ENCODE measurements around the gene DUSP1. TPM values are rescaled to one million over a fixed set of nuclear protein-coding genes. Genes with fewer than 3 reads are reported as not detected.

Gene DUSP1
- total and polyA plus RNA-seq, 9 of the 15 experiments (the other 6 are each of a cell fraction or from before 2014, with no cell fraction given) = 2.1 to 14.2 (median 8.5) TPM

DNA sequence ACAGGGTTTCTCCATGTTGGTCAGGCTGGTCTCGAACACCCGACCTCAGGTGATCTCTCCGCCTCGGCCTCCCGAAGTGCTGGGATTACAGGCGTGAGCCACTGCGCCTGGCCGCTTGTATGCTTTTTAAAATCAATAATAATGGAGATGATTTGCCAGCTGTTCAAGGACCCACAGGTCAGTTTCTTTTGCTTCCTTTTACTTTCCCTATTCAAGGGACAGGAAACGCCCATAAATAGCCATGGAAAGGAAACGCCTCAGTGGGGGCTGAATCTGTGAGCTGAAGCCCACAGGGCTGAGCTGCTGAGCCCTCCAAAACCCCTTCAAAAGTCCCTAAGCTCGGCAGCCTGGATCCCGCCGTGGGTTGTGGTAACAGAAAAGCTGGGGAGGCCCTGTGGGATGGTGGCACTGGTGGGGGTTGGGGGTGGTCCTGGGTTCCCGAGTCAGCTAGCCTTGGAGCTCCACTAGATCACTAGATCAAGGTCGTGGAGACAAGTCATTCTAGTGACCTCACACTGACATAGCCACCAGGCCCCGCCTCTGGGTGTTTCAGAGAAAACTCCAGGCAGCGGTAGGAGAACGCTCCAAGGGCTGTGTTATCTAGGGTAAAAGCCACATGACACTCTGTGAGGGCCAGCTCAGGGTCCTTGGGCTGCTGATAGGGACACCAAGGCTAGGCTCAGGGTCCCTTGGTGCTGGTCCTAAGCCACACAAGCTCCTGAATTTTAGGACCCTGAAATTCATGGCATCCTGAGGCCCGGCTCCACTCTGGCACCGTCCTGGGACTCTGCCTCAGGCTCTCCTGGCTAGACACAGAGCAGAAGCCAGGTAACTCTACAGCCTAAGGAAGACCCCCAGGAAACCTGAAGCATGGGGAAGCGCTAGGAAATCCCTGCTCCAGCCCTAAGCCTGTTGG, 18.0 kb upstream of the DUSP1 start (continued):
- TF ChIP-seq, protein P1, sequence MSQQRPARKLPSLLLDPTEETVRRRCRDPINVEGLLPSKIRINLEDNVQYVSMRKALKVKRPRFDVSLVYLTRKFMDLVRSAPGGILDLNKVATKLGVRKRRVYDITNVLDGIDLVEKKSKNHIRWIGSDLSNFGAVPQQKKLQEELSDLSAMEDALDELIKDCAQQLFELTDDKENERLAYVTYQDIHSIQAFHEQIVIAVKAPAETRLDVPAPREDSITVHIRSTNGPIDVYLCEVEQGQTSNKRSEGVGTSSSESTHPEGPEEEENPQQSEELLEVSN (IDR thresholded peaks at IDR 0.05; ENCODE audit: borderline replicate concordance in 1 of 2, extremely low read depth in 1 of 2, insufficient read depth in 1 of 2, insufficient read length in 1 of 2, low read depth in 1 of 2, low read length in 1 of 2, poor library complexity in 1 of 2, severe bottlenecking in 1 of 2) = peak in 1 of 2 experiments; percentile 60
- TF ChIP-seq POLR2B (IDR thresholded peaks at IDR 0.05; ENCODE audit: low read depth, partially characterized antibody) (peak; percentile 60), PCBP1 (IDR thresholded peaks at IDR 0.05; ENCODE audit: low read depth, low read length, poor library complexity, severe bottlenecking) (no peak), CAMTA2 (CRISPR knock-in tag; conservative IDR thresholded peaks at IDR 0.05) (no peak), SREBF1 (IDR thresholded peaks at IDR 0.05; ENCODE audit: borderline replicate concordance, low read depth, low read length) (no peak), SLC30A9 (CRISPR knock-in tag; IDR thresholded peaks at IDR 0.05) (no peak), ZNF583 (CRISPR knock-in tag; IDR thresholded peaks at IDR 0.05) (no peak), HIVEP1 (CRISPR knock-in tag; IDR thresholded peaks at IDR 0.05) (no peak), C11orf30 (IDR thresholded peaks at IDR 0.05; ENCODE audit: low read depth) (no peak; the same call in 1 of the 2 replicates), L3MBTL2 (IDR thresholded peaks at IDR 0.05) (peak; percentile 83), BCOR (IDR thresholded peaks at IDR 0.05) (peak; percentile 73; the same call in 1 of the 2 replicates), ZNF76 (CRISPR knock-in tag; IDR thresholded peaks at IDR 0.05; ENCODE audit: borderline replicate concordance) (peak; percentile 38; the same call in 1 of the 2 replicates), SOX6 (IDR thresholded peaks at IDR 0.05) (no peak), CSDE1 (IDR thresholded peaks at IDR 0.05) (no peak), KDM1A (IDR thresholded peaks at IDR 0.05) (peak in 1 of 2 experiments; percentile 16; a peak in 1 of 4 replicates), MECOM (CRISPR knock-in tag; IDR thresholded peaks at IDR 0.05) (no peak), ZFP1 (CRISPR knock-in tag; IDR thresholded peaks at IDR 0.05) (no peak)
- TF ChIP-seq, protein P2, sequence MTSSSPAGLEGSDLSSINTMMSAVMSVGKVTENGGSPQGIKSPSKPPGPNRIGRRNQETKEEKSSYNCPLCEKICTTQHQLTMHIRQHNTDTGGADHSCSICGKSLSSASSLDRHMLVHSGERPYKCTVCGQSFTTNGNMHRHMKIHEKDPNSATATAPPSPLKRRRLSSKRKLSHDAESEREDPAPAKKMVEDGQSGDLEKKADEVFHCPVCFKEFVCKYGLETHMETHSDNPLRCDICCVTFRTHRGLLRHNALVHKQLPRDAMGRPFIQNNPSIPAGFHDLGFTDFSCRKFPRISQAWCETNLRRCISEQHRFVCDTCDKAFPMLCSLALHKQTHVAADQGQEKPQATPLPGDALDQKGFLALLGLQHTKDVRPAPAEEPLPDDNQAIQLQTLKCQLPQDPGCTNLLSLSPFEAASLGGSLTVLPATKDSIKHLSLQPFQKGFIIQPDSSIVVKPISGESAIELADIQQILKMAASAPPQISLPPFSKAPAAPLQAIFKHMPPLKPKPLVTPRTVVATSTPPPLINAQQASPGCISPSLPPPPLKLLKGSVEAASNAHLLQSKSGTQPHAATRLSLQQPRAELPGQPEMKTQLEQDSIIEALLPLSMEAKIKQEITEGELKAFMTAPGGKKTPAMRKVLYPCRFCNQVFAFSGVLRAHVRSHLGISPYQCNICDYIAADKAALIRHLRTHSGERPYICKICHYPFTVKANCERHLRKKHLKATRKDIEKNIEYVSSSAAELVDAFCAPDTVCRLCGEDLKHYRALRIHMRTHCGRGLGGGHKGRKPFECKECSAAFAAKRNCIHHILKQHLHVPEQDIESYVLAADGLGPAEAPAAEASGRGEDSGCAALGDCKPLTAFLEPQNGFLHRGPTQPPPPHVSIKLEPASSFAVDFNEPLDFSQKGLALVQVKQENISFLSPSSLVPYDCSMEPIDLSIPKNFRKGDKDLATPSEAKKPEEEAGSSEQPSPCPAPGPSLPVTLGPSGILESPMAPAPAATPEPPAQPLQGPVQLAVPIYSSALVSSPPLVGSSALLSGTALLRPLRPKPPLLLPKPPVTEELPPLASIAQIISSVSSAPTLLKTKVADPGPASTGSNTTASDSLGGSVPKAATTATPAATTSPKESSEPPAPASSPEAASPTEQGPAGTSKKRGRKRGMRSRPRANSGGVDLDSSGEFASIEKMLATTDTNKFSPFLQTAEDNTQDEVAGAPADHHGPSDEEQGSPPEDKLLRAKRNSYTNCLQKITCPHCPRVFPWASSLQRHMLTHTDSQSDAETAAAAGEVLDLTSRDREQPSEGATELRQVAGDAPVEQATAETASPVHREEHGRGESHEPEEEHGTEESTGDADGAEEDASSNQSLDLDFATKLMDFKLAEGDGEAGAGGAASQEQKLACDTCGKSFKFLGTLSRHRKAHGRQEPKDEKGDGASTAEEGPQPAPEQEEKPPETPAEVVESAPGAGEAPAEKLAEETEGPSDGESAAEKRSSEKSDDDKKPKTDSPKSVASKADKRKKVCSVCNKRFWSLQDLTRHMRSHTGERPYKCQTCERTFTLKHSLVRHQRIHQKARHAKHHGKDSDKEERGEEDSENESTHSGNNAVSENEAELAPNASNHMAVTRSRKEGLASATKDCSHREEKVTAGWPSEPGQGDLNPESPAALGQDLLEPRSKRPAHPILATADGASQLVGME (CRISPR knock-in tag; IDR thresholded peaks at IDR 0.05) = 0 out of 2 replicates have a peak, but pooled peaks have one; percentile 10
- TF ChIP-seq, protein P3, sequence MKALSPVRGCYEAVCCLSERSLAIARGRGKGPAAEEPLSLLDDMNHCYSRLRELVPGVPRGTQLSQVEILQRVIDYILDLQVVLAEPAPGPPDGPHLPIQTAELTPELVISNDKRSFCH (CRISPR knock-in tag; IDR thresholded peaks at IDR 0.05) = no peak
- TF ChIP-seq, protein P3 (tag; IDR thresholded peaks at IDR 0.05) = no peak
- TF ChIP-seq, protein P4, sequence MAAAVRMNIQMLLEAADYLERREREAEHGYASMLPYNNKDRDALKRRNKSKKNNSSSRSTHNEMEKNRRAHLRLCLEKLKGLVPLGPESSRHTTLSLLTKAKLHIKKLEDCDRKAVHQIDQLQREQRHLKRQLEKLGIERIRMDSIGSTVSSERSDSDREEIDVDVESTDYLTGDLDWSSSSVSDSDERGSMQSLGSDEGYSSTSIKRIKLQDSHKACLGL (CRISPR knock-in tag; IDR thresholded peaks at IDR 0.05; ENCODE audit: borderline replicate concordance, poor library complexity, severe bottlenecking) = no peak
